ENCODE measurements around the gene ADAMTS14.

ADAMTS14 gene

GRCh38 chr10:70742537-70743429, 70.5 kb downstream of the ADAMTS14 start:
- H3K4me3 ChIP-seq (ENCODE audit: low read length): no peak overlapping the region
- H3K9ac ChIP-seq (ENCODE audit: low read length): no peak overlapping the region
- H3K9me3 ChIP-seq (ENCODE audit: control insufficient read depth, low read depth, low read length): no peaks in the 10 kb centered on the region
- no peaks in the 10 kb centered on the region for H3K36me3 ChIP-seq (ENCODE audit: control insufficient read depth, low read depth, low read length)
- H3K27ac ChIP-seq (ENCODE audit: low read length): no peak overlapping the region
- H3K27me3 ChIP-seq (ENCODE audit: control insufficient read depth, insufficient read depth, low read length): no peaks in the 10 kb centered on the region
- no peaks in the 10 kb centered on the region for H3K4me1 ChIP-seq (ENCODE audit: control insufficient read depth, low read depth, low read length)

GRCh38 chr10:70743430-70743788, 71.1 kb downstream of the ADAMTS14 start:
- Histone ChIP-seq H3K4me3 (ENCODE audit: low read length) (no peak overlapping the region), H3K9me3 (ENCODE audit: control insufficient read depth, low read depth, low read length) (no peaks in the 10 kb centered on the region), H3K4me1 (ENCODE audit: control insufficient read depth, low read depth, low read length) (no peaks in the 10 kb centered on the region), H3K27ac (ENCODE audit: low read length) (no peak overlapping the region), H3K36me3 (ENCODE audit: control insufficient read depth, low read depth, low read length) (no peaks in the 10 kb centered on the region), H3K9ac (ENCODE audit: low read length) (no peak overlapping the region), H3K27me3 (ENCODE audit: control insufficient read depth, insufficient read depth, low read length) (no peaks in the 10 kb centered on the region)

- no peak overlapping the region for H3K9ac ChIP-seq (ENCODE audit: low read length)
- H3K4me1 ChIP-seq (ENCODE audit: control insufficient read depth, low read depth, low read length): no peaks in the 10 kb centered on the region
- H3K36me3 ChIP-seq (ENCODE audit: control insufficient read depth, low read depth, low read length): no peaks in the 10 kb centered on the region
- H3K9me3 ChIP-seq (ENCODE audit: control insufficient read depth, low read depth, low read length): no peaks in the 10 kb centered on the region
- H3K27me3 ChIP-seq (ENCODE audit: control insufficient read depth, insufficient read depth, low read length): no peaks in the 10 kb centered on the region
- no peak overlapping the region for H3K27ac ChIP-seq (ENCODE audit: low read length)
- no peak overlapping the region for H3K4me3 ChIP-seq (ENCODE audit: low read length)
These were observed 71.6 kb downstream of the ADAMTS14 start for GRCh38 chr10:70743879-70744278.

DNA sequence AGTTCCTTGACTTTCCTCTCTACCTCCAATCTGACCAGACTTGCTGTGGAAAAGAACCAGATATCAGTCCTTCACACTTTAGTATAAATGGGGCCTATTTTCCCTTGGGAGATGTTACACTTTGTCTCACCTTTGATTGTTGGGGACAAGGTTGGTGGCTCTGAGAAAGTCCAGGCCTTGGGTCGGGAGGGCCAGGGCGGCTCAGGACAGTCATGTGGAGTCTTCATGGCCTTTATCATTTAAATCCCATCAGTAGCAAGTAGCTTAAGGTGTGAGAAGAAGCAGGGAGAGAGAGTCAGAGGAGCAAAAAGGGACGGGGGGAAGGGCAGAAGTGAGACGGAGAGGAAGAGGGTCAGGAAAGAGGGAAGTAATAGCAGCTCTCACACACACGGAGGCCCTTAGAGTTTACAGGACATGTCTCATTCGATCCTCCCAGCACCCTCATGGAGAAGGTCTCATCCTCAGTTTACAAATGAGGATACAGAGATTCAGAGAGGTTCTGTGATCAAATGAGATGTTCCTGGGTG, 72.4 kb downstream of the ADAMTS14 start:
- Histone ChIP-seq H3K4me1 (ENCODE audit: control insufficient read depth, low read depth, low read length) (no peaks in the 10 kb centered on the region), H3K9ac (ENCODE audit: low read length) (no peak overlapping the region), H3K9me3 (ENCODE audit: control insufficient read depth, low read depth, low read length) (no peaks in the 10 kb centered on the region), H3K36me3 (ENCODE audit: control insufficient read depth, low read depth, low read length) (no peaks in the 10 kb centered on the region), H3K4me3 (ENCODE audit: low read length) (no peak overlapping the region), H3K27ac (ENCODE audit: low read length) (no peak overlapping the region), H3K27me3 (ENCODE audit: control insufficient read depth, insufficient read depth, low read length) (no peaks in the 10 kb centered on the region)

- Histone ChIP-seq H3K27ac (ENCODE audit: low read length) (no peak overlapping the region), H3K4me1 (ENCODE audit: control insufficient read depth, low read depth, low read length) (no peaks in the 10 kb centered on the region), H3K9ac (ENCODE audit: low read length) (no peak overlapping the region), H3K36me3 (ENCODE audit: control insufficient read depth, low read depth, low read length) (no peaks in the 10 kb centered on the region), H3K27me3 (ENCODE audit: control insufficient read depth, insufficient read depth, low read length) (no peaks in the 10 kb centered on the region), H3K9me3 (ENCODE audit: control insufficient read depth, low read depth, low read length) (no peaks in the 10 kb centered on the region), H3K4me3 (ENCODE audit: low read length) (no peak overlapping the region)
These were observed 73.2 kb downstream of the ADAMTS14 start for GRCh38 chr10:70745555-70745954.

DNA sequence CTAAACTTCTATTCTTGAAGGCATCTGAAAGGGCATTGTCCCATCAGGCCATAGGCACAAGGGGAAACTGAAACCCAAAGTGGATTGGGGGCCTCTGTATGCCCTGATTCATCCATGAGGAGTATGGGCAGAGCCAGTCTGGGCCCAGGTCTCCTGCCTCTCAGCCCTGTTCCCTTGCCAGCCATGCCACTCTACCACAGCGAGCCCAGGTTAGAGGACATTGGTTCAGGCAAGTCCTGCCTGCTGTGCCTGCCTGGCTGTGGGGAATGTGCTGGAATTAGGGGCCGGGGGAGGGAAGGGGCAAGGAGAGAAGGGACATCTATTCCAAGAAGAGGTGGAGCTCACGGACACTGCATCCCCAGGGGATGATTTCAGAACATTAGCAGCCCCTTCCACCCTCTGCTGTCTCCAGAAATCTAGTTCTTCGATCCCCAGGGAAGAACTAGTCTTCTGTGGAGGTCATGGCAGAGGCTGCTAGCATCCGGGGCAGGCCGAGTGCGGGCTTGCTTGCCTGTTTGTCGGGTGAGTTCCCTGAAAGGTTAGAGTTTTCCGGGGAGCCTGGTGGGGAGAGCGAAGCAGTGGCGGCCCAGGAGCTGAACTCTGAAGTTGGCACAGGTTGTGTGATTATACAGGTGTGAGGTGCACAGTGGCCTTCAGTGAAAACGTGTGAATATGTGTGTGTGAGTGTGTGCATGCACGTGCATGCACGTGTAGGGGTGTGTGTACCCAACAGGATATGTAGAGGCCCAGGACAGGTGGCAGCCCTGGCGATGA, 75.1 kb downstream of the ADAMTS14 start:
- Histone ChIP-seq H3K4me3 (ENCODE audit: low read length) (no peak overlapping the region), H3K36me3 (ENCODE audit: control insufficient read depth, low read depth, low read length) (no peaks in the 10 kb centered on the region), H3K4me1 (ENCODE audit: control insufficient read depth, low read depth, low read length) (no peaks in the 10 kb centered on the region), H3K27ac (ENCODE audit: low read length) (no peak overlapping the region), H3K27me3 (ENCODE audit: control insufficient read depth, insufficient read depth, low read length) (no peaks in the 10 kb centered on the region), H3K9me3 (ENCODE audit: control insufficient read depth, low read depth, low read length) (no peaks in the 10 kb centered on the region), H3K9ac (ENCODE audit: low read length) (no peak overlapping the region)

- H3K9ac ChIP-seq (ENCODE audit: low read length): no peak overlapping the region
- H3K4me1 ChIP-seq (ENCODE audit: control insufficient read depth, low read depth, low read length): no peaks in the 10 kb centered on the region
- no peak overlapping the region for H3K27ac ChIP-seq (ENCODE audit: low read length)
- H3K36me3 ChIP-seq (ENCODE audit: control insufficient read depth, low read depth, low read length): no peaks in the 10 kb centered on the region
- H3K27me3 ChIP-seq (ENCODE audit: control insufficient read depth, insufficient read depth, low read length): no peaks in the 10 kb centered on the region
- H3K4me3 ChIP-seq (ENCODE audit: low read length): no peak overlapping the region
- no peaks in the 10 kb centered on the region for H3K9me3 ChIP-seq (ENCODE audit: control insufficient read depth, low read depth, low read length)
These were observed 76.0 kb downstream of the ADAMTS14 start for GRCh38 chr10:70748305-70748704.

- Histone ChIP-seq H3K4me3 (ENCODE audit: low read length) (no peak overlapping the region), H3K4me1 (ENCODE audit: control insufficient read depth, low read depth, low read length) (no peaks in the 10 kb centered on the region), H3K27me3 (ENCODE audit: control insufficient read depth, insufficient read depth, low read length) (no peaks in the 10 kb centered on the region), H3K27ac (ENCODE audit: low read length) (no peak overlapping the region), H3K36me3 (ENCODE audit: control insufficient read depth, low read depth, low read length) (no peaks in the 10 kb centered on the region), H3K9ac (ENCODE audit: low read length) (no peak overlapping the region), H3K9me3 (ENCODE audit: control insufficient read depth, low read depth, low read length) (no peaks in the 10 kb centered on the region)
These were observed 76.7 kb downstream of the ADAMTS14 start for GRCh38 chr10:70748801-70749573.

GRCh38 chr10:70749756-70750155, 77.5 kb downstream of the ADAMTS14 start:
- H3K27ac ChIP-seq (ENCODE audit: low read length): no peak overlapping the region
- no peak overlapping the region for H3K9ac ChIP-seq (ENCODE audit: low read length)
- no peak overlapping the region for H3K4me3 ChIP-seq (ENCODE audit: low read length)
- H3K36me3 ChIP-seq (ENCODE audit: control insufficient read depth, low read depth, low read length): no peaks in the 10 kb centered on the region
- H3K4me1 ChIP-seq (ENCODE audit: control insufficient read depth, low read depth, low read length): no peaks in the 10 kb centered on the region
- no peaks in the 10 kb centered on the region for H3K27me3 ChIP-seq (ENCODE audit: control insufficient read depth, insufficient read depth, low read length)
- no peaks in the 10 kb centered on the region for H3K9me3 ChIP-seq (ENCODE audit: control insufficient read depth, low read depth, low read length)

- no peaks in the 10 kb centered on the region for H3K4me1 ChIP-seq (ENCODE audit: control insufficient read depth, low read depth, low read length)
- no peaks in the 10 kb centered on the region for H3K9me3 ChIP-seq (ENCODE audit: control insufficient read depth, low read depth, low read length)
- no peak overlapping the region for H3K4me3 ChIP-seq (ENCODE audit: low read length)
- no peak overlapping the region for H3K27ac ChIP-seq (ENCODE audit: low read length)
- no peaks in the 10 kb centered on the region for H3K27me3 ChIP-seq (ENCODE audit: control insufficient read depth, insufficient read depth, low read length)
- no peaks in the 10 kb centered on the region for H3K36me3 ChIP-seq (ENCODE audit: control insufficient read depth, low read depth, low read length)
- H3K9ac ChIP-seq (ENCODE audit: low read length): no peak overlapping the region
These were observed 77.9 kb downstream of the ADAMTS14 start for GRCh38 chr10:70750156-70750703.

GRCh38 chr10:70751356-70751755, 79.0 kb downstream of the ADAMTS14 start:
- Histone ChIP-seq H3K27me3 (ENCODE audit: control insufficient read depth, insufficient read depth, low read length) (no peaks in the 10 kb centered on the region), H3K4me3 (ENCODE audit: low read length) (no peak overlapping the region), H3K36me3 (ENCODE audit: control insufficient read depth, low read depth, low read length) (no peaks in the 10 kb centered on the region), H3K27ac (ENCODE audit: low read length) (no peak overlapping the region), H3K9ac (ENCODE audit: low read length) (no peak overlapping the region), H3K9me3 (ENCODE audit: control insufficient read depth, low read depth, low read length) (no peaks in the 10 kb centered on the region), H3K4me1 (ENCODE audit: control insufficient read depth, low read depth, low read length) (no peaks in the 10 kb centered on the region)

All from iPS-18a (cell line).